GM12878 (cell line): Measurements from ENCODE around the gene CLDN6. TPM values are rescaled to one million over a fixed set of nuclear protein-coding genes. Genes with fewer than 3 reads are reported as not detected.

Source experiments
- ATAC-seq: fragments of 200-7000 bp; cut with Tn5 transposase; 3 replicates; pipeline ENCODE4 v1.9.1; 2020; ENCODE audit warnings: mild to moderate bottlenecking, moderate library complexity
- BruUV-seq: library from RNA; stranded (reverse); fragments of 400-500 nt; replicated peaks from 2 replicates; lab custom pipeline; 2021; lab: Mats Ljungman, UMichigan
- CTCF ChIA-PET: fragments of 300-600 bp; sonication (Branson Sonifier 250); formaldehyde crosslinking; extraction: SDS; loops from one replicate; lab custom pipeline; 2021; ENCODE audit warnings: inconsistent platforms; lab: Yijun Ruan, JAX
- POLR2A ChIA-PET: fragments of 350-600 bp; formaldehyde crosslinking; extraction: SDS; loops from one replicate; lab custom pipeline; 2021; ENCODE audit warnings: inconsistent platforms; lab: Charles Lee
- RAD21 ChIA-PET: fragments of 300-600 bp; sonication (Branson Sonifier 250); formaldehyde crosslinking; loops from one replicate; lab custom pipeline; 2023; ENCODE audit warnings: antibody characterized with exemption; ENCODE audit not compliant: unreplicated experiment; lab: Charles Lee
- SMC1A ChIA-PET: fragments of 300-600 bp; sonication (Branson Sonifier 250); formaldehyde crosslinking; loops from one replicate; lab custom pipeline; 2023; ENCODE audit not compliant: unreplicated experiment, uncharacterized antibody; lab: Charles Lee
- DNase-seq: peaks from one replicate; pipeline ENCODE4 v3.0.0-alpha.2; 2011; ENCODE audit warnings: low read depth, low spot score
- FAIRE-seq: peaks from 3 replicates; lab custom pipeline; 2011; peaks lifted over from hg19 to GRCh38; lab: Jason Lieb, UNC
- H2AFZ ChIP-seq: 2 replicates; pipeline ENCODE4 v1.6.0; 2011; ENCODE audit warnings: low read depth, low read length, control low read depth; ENCODE audit not compliant: control insufficient read depth
- H3K27ac ChIP-seq: 2 replicates; pipeline ENCODE4 v1.5.1; 2011; ENCODE audit warnings: control low read depth; ENCODE audit not compliant: control insufficient read depth, insufficient read depth
- H3K27me3 ChIP-seq, 2 experiments: replicated peaks in 1 of 2; 2 replicates each; pipeline versions ENCODE4 v1.6.0 to v1.6.1; 2011; ENCODE audit warnings: low read length in 1 of 2; ENCODE audit not compliant: control insufficient read depth in 2 of 2, insufficient read depth in 2 of 2
- H3K36me3 ChIP-seq, 2 experiments: 2 replicates each; pipeline ENCODE4 v1.5.1; 2011; ENCODE audit warnings: low read length in 1 of 2; ENCODE audit not compliant: control insufficient read depth in 2 of 2, insufficient read depth in 2 of 2
- H3K4me1 ChIP-seq: 2 replicates; pipeline ENCODE4 v1.6.1; 2011; ENCODE audit warnings: mild to moderate bottlenecking, low read length, moderate library complexity, mixed read lengths; ENCODE audit not compliant: control insufficient read depth, insufficient read depth
- H3K4me2 ChIP-seq: 2 replicates; pipeline ENCODE4 v1.6.0; 2011; ENCODE audit warnings: control low read depth; ENCODE audit not compliant: control insufficient read depth, insufficient read depth
- H3K4me3 ChIP-seq: fragments of 200-600 bp; sonication (generic); 2 replicates; pipeline ENCODE4 v1.5.1; 2016
- H3K79me2 ChIP-seq: 2 replicates; pipeline ENCODE4 v1.6.0; 2011; ENCODE audit warnings: low read length; ENCODE audit not compliant: control insufficient read depth, insufficient read depth
- H3K9ac ChIP-seq: 2 replicates; pipeline ENCODE4 v1.8.0; 2011; ENCODE audit warnings: low read length, control low read depth, mixed read lengths; ENCODE audit not compliant: control insufficient read depth, insufficient read depth
- H3K9me3 ChIP-seq: replicated peaks from 3 replicates; pipeline ENCODE4 v1.5.1; 2011; ENCODE audit warnings: mild to moderate bottlenecking, low read length; ENCODE audit not compliant: control insufficient read depth, insufficient read depth
- H4K20me1 ChIP-seq: 2 replicates; pipeline ENCODE4 v1.6.0; 2011; ENCODE audit not compliant: control insufficient read depth, insufficient read depth
- BRCA1 ChIP-seq: IDR thresholded peaks from 2 replicates; pipeline ENCODE4 v1.6.1; 2011; ENCODE audit warnings: low read depth, low read length, improper control_type of control experiment
- GATAD2B ChIP-seq: fragments of 450-650 bp; conservative IDR thresholded peaks from 2 replicates; pipeline ENCODE4 v1.6.1; 2017; ENCODE audit warnings: low read depth, mild to moderate bottlenecking, moderate library complexity
- IRF4 ChIP-seq: IDR thresholded peaks from 2 replicates; pipeline ENCODE4 v1.6.1; 2011; ENCODE audit warnings: low read depth, low read length
- SREBF2 ChIP-seq: IDR thresholded peaks from 2 replicates; pipeline ENCODE4 v1.6.1; 2012; ENCODE audit warnings: mild to moderate bottlenecking, low read length
- WGBS: methylation state at CpG from one replicate; pipeline ENCODE4 v1.1.6; 2016; ENCODE audit warnings: low lambda C conversion rate; ENCODE audit not compliant: insufficient replicate concordance, insufficient coverage; ENCODE audit errors: missing lambda C conversion rate; 5-methylcytosine and 5-hydroxymethylcytosine counted together
- in situ Hi-C: fragments of 300-500 bp; cut with MboI; formaldehyde crosslinking; loops from 9 replicates; pipeline ENCODE4 v1.14.3; 2018; ENCODE audit warnings: mixed read lengths
- intact Hi-C: fragments of 100-400 bp; cut with micrococcal nuclease; formaldehyde crosslinking; loops from one replicate; pipeline ENCODE4 v1.14.2; 2022; ENCODE audit not compliant: unreplicated experiment
- polyA plus RNA-seq, 11 experiments: library from polyadenylated mRNA; depleted of rRNA in 4 of 11; unstranded in 6 of 11; stranded (reverse) in 5 of 11; fragments of >200 nt; fragmentation: Nextera tagmentation in 4 of 11; fragmentation: Illumina TruSeq in 1 of 11; extraction: Ambion mirVana in 4 of 11; extraction: Trizol in 1 of 11; gene quantifications; 1 replicate in 1 of 11; 2 replicates in 10 of 11; pipeline versions ENCODE4 v1.2.1 to v1.2.3, GENCODE V29; 2011 to 2016; ENCODE audit warnings: inconsistent platforms in 2 of 11, missing spikeins in 2 of 11, low read depth in 1 of 11
- total RNA-seq, 4 experiments: library from RNA; depleted of rRNA in 3 of 4; stranded (reverse); fragments of >200 nt in 3 of 4; fragmentation: Illumina TruSeq in 1 of 4; extraction: Trizol in 1 of 4; gene quantifications; 2 replicates each; pipeline versions ENCODE4 v1.2.1 to v1.2.3, GENCODE V29; 2013 to 2021
- TF ChIP-seq, protein P1 (sequence below): IDR thresholded peaks from 2 replicates; pipeline ENCODE4 v1.6.1; 2011; ENCODE audit warnings: borderline replicate concordance, low read depth, mild to moderate bottlenecking, moderate library complexity, mixed read lengths, low read length; ENCODE audit not compliant: insufficient read depth; ENCODE audit errors: extremely low read length
- TF ChIP-seq, protein P2 (sequence below): IDR thresholded peaks from 2 replicates; pipeline ENCODE4 v1.6.1; 2011; ENCODE audit warnings: borderline replicate concordance, low read depth, mild to moderate bottlenecking, moderate library complexity, low read length; ENCODE audit not compliant: insufficient read depth, poor library complexity, severe bottlenecking

CLDN6 gene
- total and polyA plus RNA-seq, 10 of the 15 experiments (the other 5 are each of a cell fraction or from before 2014, with no cell fraction given), result 0.15 to 0.26 (median 0.23) TPM; not detected in 7

DNA sequence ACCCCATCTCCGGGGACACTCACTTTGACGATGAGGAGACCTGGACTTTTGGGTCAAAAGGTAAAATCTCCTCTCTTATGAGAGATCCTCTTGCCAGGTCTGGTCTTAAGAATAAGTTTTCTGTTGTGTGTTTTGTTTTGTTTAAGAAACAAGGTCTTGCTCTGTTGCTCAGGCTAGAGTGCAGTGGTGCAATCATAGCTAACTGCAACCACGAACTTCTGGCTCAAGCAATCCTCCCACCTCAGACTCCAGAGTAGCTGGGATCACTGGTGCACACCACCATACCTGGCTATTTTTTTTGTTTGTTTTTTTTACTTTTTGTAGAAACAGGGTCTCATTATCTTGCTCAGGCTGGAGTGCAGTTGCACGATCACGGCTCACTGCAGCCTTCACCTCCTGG, 32.5 kb upstream of the CLDN6 start:
- Histone ChIP-seq H3K9me3 (no peaks in the 10 kb centered on the region), H3K79me2 (no peaks in the 10 kb centered on the region), H3K27me3 (no peaks in the 10 kb centered on the region; a peak in 2 of 4 replicates), H3K4me2 (no peak overlapping the region), H4K20me1 (no peaks in the 10 kb centered on the region), H3K4me1 (peaks cover 6% of the 10 kb centered on the region), H3K9ac (no peak overlapping the region)
- BruUV-seq, result no TSS peak
- in situ Hi-C loops, result no loop called here
- POLR2A ChIA-PET, result no interaction called here
- FAIRE-seq, result no peak
- 14% methylated on average over 5 of the region's 5 CpGs for WGBS
- TF ChIP-seq SREBF2 (no peak), IRF4 (no peak)
- TF ChIP-seq, protein P1, sequence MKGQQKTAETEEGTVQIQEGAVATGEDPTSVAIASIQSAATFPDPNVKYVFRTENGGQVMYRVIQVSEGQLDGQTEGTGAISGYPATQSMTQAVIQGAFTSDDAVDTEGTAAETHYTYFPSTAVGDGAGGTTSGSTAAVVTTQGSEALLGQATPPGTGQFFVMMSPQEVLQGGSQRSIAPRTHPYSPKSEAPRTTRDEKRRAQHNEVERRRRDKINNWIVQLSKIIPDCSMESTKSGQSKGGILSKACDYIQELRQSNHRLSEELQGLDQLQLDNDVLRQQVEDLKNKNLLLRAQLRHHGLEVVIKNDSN, result no peak
- TF ChIP-seq, all 136 proteins: peak for 0
- H2AFZ ChIP-seq, result no peak overlapping the region
- no peak overlapping the region for H3K4me3 ChIP-seq
- intact Hi-C loops, result no loop called here
- RAD21 ChIA-PET, result no interaction called here
- SMC1A ChIA-PET, result no interaction called here
- no peak for ATAC-seq
- H3K36me3 ChIP-seq, result no peaks in the 10 kb centered on the region
- H3K27ac ChIP-seq, result no peak overlapping the region
- DNase-seq, result no peak
- CTCF ChIA-PET, result interaction anchor here (3.7 to 5.6 kb wide), 3 partner anchors 9 to 22 kb away, joined by 18 to 28 read pairs (median 23); no protein-coding TSS in a partner anchor

DNA sequence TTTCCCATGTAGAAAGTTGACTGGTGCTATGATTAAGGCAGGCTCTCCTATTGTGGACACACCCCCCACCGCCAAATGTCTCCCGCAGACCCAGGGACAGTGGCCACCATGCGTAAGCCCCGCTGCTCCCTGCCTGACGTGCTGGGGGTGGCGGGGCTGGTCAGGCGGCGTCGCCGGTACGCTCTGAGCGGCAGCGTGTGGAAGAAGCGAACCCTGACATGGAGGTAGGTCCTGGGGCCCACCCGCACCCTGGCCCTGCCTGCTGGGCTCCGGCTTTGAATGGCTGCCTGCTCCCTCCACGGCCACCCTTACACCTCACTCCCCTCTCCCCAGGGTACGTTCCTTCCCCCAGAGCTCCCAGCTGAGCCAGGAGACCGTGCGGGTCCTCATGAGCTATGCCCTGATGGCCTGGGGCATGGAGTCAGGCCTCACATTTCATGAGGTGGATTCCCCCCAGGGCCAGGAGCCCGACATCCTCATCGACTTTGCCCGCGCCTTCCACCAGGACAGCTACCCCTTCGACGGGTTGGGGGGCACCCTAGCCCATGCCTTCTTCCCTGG, 32.0 kb upstream of the CLDN6 start:
- H3K4me1 ChIP-seq, result peaks cover 4% of the 10 kb centered on the region
- TF ChIP-seq BRCA1, result no peak
- TF ChIP-seq, protein P2, sequence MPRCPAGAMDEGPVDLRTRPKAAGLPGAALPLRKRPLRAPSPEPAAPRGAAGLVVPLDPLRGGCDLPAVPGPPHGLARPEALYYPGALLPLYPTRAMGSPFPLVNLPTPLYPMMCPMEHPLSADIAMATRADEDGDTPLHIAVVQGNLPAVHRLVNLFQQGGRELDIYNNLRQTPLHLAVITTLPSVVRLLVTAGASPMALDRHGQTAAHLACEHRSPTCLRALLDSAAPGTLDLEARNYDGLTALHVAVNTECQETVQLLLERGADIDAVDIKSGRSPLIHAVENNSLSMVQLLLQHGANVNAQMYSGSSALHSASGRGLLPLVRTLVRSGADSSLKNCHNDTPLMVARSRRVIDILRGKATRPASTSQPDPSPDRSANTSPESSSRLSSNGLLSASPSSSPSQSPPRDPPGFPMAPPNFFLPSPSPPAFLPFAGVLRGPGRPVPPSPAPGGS, result no peak
- TF ChIP-seq GATAD2B, result no peak
- ChIA-PET CTCF (interaction anchor here (3.7 to 5.6 kb wide), 3 partner anchors 9 to 22 kb away, joined by 18 to 28 read pairs (median 23); no protein-coding TSS in a partner anchor), SMC1A (no interaction called here), RAD21 (no interaction called here), POLR2A (no interaction called here)
- DNase-seq (no peak), ATAC-seq (no peak), FAIRE-seq (no peak)
- no peaks in the 10 kb centered on the region for H3K79me2 ChIP-seq
- H3K9ac ChIP-seq, result no peak overlapping the region
- intact Hi-C loops (no loop called here), in situ Hi-C loops (no loop called here)
- no peak overlapping the region for H3K27ac ChIP-seq
- no peaks in the 10 kb centered on the region for H3K36me3 ChIP-seq
- H3K4me2 ChIP-seq, result no peak overlapping the region
- BruUV-seq, result no TSS peak
- H3K9me3 ChIP-seq, result no peaks in the 10 kb centered on the region
- H4K20me1 ChIP-seq, result no peaks in the 10 kb centered on the region
- H3K4me3 ChIP-seq, result no peak overlapping the region
- no peak overlapping the region for H2AFZ ChIP-seq
- 69% methylated on average over 25 of the region's 26 CpGs for WGBS
- no peaks in the 10 kb centered on the region; a peak in 2 of 4 replicates for H3K27me3 ChIP-seq
